MM.1S (cell line): ENCODE data around the gene STAG1.

Experiments used
- DNase-seq: peaks from one replicate; pipeline ENCODE4 v3.0.0-alpha.2; 2015
- H2AFZ ChIP-seq: fragments of 300-600 bp; sonication (generic); 2 replicates; pipeline ENCODE4 v1.6.0; 2016; ENCODE audit warnings: antibody characterized with exemption, low read length
- H3F3A ChIP-seq: fragments of 300-600 bp; sonication (generic); 2 replicates; pipeline ENCODE4 v1.6.1; 2016; ENCODE audit warnings: mild to moderate bottlenecking, antibody characterized with exemption, low read length, moderate library complexity, mixed read lengths; ENCODE audit not compliant: insufficient read depth
- H3K27ac ChIP-seq: fragments of 300-600 bp; sonication (generic); 2 replicates; pipeline ENCODE4 v1.5.1; 2016; ENCODE audit warnings: mild to moderate bottlenecking, low read length
- H3K27me3 ChIP-seq: fragments of 300-600 bp; sonication (generic); replicated peaks from 2 replicates; pipeline ENCODE4 v1.6.0; 2016; ENCODE audit warnings: low read length; ENCODE audit not compliant: insufficient read depth
- H3K36me3 ChIP-seq: fragments of 300-600 bp; sonication (generic); replicated peaks from 2 replicates; pipeline ENCODE4 v1.6.1; 2016; ENCODE audit warnings: mild to moderate bottlenecking, low read length, mixed read lengths; ENCODE audit not compliant: insufficient read depth
- H3K4me1 ChIP-seq: fragments of 300-600 bp; sonication (generic); 2 replicates; pipeline ENCODE4 v1.6.1; 2016; ENCODE audit warnings: low read length, mixed read lengths
- H3K4me2 ChIP-seq: fragments of 300-600 bp; sonication (generic); 2 replicates; pipeline ENCODE4 v1.6.0; 2016; ENCODE audit warnings: low read depth, low read length
- H3K4me3 ChIP-seq: fragments of 300-600 bp; sonication (generic); 2 replicates; pipeline ENCODE4 v1.5.1; 2016; ENCODE audit warnings: low read length, mixed read lengths
- H3K79me2 ChIP-seq: fragments of 300-600 bp; sonication (generic); 2 replicates; pipeline ENCODE4 v1.6.1; 2016; ENCODE audit warnings: mixed run types, low read length, mixed read lengths
- H3K9ac ChIP-seq: fragments of 300-600 bp; sonication (generic); 2 replicates; pipeline ENCODE4 v1.6.1; 2016; ENCODE audit warnings: low read length, mixed read lengths
- H3K9me2 ChIP-seq: fragments of 300-600 bp; sonication (generic); replicated peaks from 2 replicates; pipeline ENCODE4 v1.6.1; 2016; ENCODE audit warnings: mild to moderate bottlenecking, low read length, mixed read lengths; ENCODE audit not compliant: insufficient read depth
- H3K9me3 ChIP-seq: fragments of 300-600 bp; sonication (generic); replicated peaks from 2 replicates; pipeline ENCODE4 v1.6.1; 2016; ENCODE audit warnings: mild to moderate bottlenecking, low read length, mixed read lengths; ENCODE audit not compliant: insufficient read depth
- H4K20me1 ChIP-seq: fragments of 300-600 bp; sonication (generic); 2 replicates; pipeline ENCODE4 v1.6.1; 2016; ENCODE audit warnings: mild to moderate bottlenecking, low read length, moderate library complexity, mixed read lengths; ENCODE audit not compliant: insufficient read depth
- EZH2 ChIP-seq: fragments of 300-600 bp; sonication (generic); optimal IDR thresholded peaks from 2 replicates; pipeline ENCODE3; 2017; ENCODE audit warnings: low read depth, mild to moderate bottlenecking, antibody characterized with exemption, low read length, mixed read lengths
- EZH2phosphoT487 ChIP-seq: fragments of 300-600 bp; sonication (generic); IDR thresholded peaks from 2 replicates; pipeline ENCODE4 v1.6.1; 2018; ENCODE audit warnings: antibody characterized with exemption, low read length
- TF ChIP-seq, protein P1 (sequence below): fragments of 300-600 bp; sonication (generic); IDR thresholded peaks from 2 replicates; pipeline ENCODE4 v1.5.1; 2016; ENCODE audit warnings: antibody characterized with exemption, low read length, mixed read lengths

STAG1 gene

DNA sequence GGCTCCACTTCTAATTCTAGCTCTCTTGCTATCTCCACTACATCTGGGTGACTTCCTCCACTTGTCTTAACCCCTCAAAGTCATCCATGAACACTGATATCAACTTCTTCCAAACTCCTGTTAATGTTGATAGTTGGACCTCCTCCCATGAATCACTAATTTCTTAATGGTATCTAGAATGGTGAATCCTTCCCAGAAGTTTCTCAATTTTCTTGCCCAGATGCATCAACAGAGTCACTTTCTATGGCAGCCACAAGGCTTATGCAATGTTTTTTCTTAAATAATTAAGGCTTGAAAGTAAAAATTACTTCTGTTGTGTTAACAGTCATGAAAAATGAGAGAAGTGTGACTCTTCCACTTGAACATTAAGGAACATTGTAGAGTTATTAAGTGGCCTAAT, 337.7 kb downstream of the STAG1 start:
- no peaks in the 10 kb centered on the region for H3K4me1 ChIP-seq
- H3K9me2 ChIP-seq, result no peaks in the 10 kb centered on the region
- H3K4me2 ChIP-seq, result no peak overlapping the region
- no peaks in the 10 kb centered on the region for H3K79me2 ChIP-seq
- no peaks in the 10 kb centered on the region for H3F3A ChIP-seq
- H4K20me1 ChIP-seq, result no peaks in the 10 kb centered on the region
- no peak overlapping the region for H3K4me3 ChIP-seq
- H2AFZ ChIP-seq, result no peak overlapping the region
- H3K9ac ChIP-seq, result no peak overlapping the region
- 0 out of 2 replicates have a peak, but pooled peaks cover 3% of the 10 kb centered on the region for H3K36me3 ChIP-seq
- no peak for TF ChIP-seq EZH2phosphoT487
- TF ChIP-seq, protein P1, sequence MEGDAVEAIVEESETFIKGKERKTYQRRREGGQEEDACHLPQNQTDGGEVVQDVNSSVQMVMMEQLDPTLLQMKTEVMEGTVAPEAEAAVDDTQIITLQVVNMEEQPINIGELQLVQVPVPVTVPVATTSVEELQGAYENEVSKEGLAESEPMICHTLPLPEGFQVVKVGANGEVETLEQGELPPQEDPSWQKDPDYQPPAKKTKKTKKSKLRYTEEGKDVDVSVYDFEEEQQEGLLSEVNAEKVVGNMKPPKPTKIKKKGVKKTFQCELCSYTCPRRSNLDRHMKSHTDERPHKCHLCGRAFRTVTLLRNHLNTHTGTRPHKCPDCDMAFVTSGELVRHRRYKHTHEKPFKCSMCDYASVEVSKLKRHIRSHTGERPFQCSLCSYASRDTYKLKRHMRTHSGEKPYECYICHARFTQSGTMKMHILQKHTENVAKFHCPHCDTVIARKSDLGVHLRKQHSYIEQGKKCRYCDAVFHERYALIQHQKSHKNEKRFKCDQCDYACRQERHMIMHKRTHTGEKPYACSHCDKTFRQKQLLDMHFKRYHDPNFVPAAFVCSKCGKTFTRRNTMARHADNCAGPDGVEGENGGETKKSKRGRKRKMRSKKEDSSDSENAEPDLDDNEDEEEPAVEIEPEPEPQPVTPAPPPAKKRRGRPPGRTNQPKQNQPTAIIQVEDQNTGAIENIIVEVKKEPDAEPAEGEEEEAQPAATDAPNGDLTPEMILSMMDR, result no peak
- TF ChIP-seq EZH2, result no peak
- no peaks in the 10 kb centered on the region for H3K27me3 ChIP-seq
- DNase-seq, result no peak
- no peak overlapping the region for H3K27ac ChIP-seq
- no peaks in the 10 kb centered on the region for H3K9me3 ChIP-seq

DNA sequence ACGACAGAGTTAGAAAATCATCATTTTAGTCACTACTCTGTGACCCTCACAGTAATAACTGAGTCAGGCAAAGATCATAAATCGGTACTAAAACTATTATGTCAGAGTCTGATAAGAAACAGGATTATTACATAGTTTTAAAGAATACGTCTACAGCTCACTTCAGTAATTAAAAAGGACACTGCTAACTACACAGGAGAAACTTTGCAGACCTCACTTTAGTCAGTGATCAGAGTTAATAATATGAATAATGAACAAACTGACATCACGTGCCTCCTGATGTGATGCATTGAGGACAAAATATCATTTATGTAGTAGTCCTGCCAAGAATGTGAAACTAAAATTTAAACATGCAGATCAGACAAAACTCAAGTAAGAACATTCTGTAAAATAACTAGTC, 339.9 kb downstream of the STAG1 start:
- H3K4me2 ChIP-seq, result no peak overlapping the region
- H3K4me3 ChIP-seq, result no peak overlapping the region
- no peak overlapping the region for H3K27ac ChIP-seq
- H3F3A ChIP-seq, result no peaks in the 10 kb centered on the region
- 0 out of 2 replicates have a peak, but pooled peaks cover 2% of the 10 kb centered on the region for H3K36me3 ChIP-seq
- no peaks in the 10 kb centered on the region for H4K20me1 ChIP-seq
- H3K27me3 ChIP-seq, result no peaks in the 10 kb centered on the region
- no peaks in the 10 kb centered on the region for H3K4me1 ChIP-seq
- no peaks in the 10 kb centered on the region for H3K9me3 ChIP-seq
- no peak overlapping the region for H2AFZ ChIP-seq
- no peaks in the 10 kb centered on the region for H3K79me2 ChIP-seq
- DNase-seq, result no peak
- no peak overlapping the region for H3K9ac ChIP-seq
- TF ChIP-seq EZH2 (no peak), EZH2phosphoT487 (no peak)
- TF ChIP-seq, protein P1, result no peak
- no peaks in the 10 kb centered on the region for H3K9me2 ChIP-seq

DNA sequence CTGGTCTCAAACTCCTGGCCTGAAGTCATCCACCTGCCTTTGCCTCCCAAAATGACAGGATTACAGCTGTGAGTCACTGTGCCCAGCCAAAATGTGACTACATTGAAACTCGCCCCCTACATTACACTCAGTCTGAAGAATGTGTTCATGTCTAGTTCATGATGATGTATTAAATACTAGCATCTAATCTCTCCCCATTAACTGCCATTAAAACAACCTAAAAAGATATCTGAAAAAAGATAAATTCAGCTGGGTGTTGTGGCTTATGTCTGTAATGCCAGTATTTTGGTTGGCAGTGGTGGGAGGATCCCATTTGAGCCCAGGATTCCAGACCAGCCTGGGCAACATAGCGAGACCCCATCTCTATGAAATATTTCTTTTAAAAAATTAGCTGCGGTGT, 342.6 kb downstream of the STAG1 start:
- Histone ChIP-seq H3K9ac (no peak overlapping the region), H3K9me3 (no peaks in the 10 kb centered on the region), H3K27ac (no peak overlapping the region), H3K9me2 (no peaks in the 10 kb centered on the region), H3K79me2 (no peaks in the 10 kb centered on the region), H4K20me1 (no peaks in the 10 kb centered on the region), H3K36me3 (no peaks in the 10 kb centered on the region), H3K4me3 (no peak overlapping the region), H3K27me3 (no peaks in the 10 kb centered on the region), H2AFZ (no peak overlapping the region), H3K4me2 (no peak overlapping the region), H3K4me1 (no peaks in the 10 kb centered on the region), H3F3A (no peaks in the 10 kb centered on the region)
- TF ChIP-seq EZH2phosphoT487 (no peak), EZH2 (no peak)
- TF ChIP-seq, protein P1, result no peak
- DNase-seq, result no peak
